HG03139 (cell line): ENCODE data around the gene BCR.

ENCODE experiments used
- ATAC-seq: cut with Tn5 transposase; IDR thresholded peaks from one replicate; pipeline ENCODE4 v1.9.1; 2021; ENCODE audit not compliant: unreplicated experiment

BCR gene

GRCh38 chr22:23272834-23273233, 92.5 kb downstream of the BCR start:
- no peak for ATAC-seq

GRCh38 chr22:23273445-23274145, 93.3 kb downstream of the BCR start:
- no peak for ATAC-seq

DNA sequence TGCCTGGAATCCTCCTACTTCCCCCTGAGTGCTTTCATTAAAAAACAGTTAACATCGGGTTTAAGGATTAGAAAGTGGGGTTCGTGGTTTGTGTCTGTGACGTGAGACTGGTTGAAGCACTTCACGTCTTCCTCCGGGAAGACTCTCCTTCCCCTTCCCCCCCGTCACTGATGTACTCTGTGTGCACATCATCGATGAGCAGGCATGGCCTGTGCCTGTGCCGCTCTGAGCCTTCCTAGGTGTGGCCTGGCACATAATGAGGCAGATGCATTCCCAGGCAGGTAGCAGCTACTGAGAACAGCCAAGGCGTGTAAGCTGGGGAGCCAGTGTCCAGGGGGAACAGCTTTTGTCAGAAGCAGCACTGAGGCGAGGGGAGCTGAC, 93.8 kb downstream of the BCR start:
- no peak for ATAC-seq

DNA sequence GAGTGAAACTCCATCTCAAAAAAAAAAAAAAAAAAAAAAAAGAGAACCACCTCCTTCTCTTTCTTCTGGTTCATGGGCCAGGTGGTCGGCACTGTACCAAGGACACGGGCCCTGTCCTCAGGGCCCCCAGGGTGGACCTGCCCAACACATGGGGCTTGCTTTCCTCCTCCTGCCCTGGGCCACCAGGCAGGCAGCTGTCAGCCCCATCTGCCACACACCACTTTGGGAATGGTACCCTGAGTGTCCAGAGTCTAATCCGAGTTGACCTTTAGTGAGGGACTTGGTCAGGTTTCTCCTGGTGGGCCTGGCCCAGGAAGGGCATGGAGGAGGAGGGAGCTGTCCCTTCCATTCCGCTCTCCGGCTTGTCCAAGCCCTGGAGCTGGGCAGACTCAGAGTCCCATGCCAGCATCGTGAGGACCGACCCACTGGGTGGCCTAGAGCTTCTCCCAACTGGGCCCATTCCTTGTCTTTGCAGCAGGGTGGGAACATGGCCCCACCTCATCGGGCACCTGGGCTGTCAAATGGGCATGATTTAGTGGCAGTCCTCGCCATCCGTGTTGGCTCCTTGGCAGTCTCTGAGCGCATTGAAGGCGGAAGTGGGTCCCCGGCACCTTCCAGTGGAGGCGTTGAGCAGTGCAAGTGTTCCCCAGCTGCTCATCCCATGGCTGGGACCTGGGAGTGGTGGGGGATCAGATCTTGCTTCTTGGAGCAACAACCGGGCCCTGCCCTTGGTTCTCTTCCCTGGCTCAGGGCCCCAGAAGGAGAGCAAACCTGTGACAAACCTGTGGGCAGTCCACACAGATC, 94.8 kb downstream of the BCR start:
- no peak for ATAC-seq

DNA sequence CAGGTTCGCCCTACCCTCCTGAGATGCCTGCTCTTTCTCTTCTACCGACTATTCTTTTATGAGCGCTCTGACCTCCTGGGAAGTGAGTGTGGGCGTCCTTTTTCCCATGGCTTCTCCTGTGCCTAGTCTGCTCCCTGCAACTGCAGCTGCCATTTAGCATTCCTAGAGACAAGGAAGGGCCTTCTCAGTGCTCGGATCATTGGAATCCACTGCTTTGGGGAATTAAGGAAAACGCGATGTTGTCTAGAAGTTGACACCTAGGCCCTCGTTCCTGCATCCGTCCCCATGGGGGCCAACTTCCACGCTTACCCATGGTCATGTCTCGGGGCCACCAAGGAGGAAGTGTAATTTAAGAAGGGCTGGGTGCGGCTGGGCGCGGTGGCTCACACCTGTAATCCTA, 95.4 kb downstream of the BCR start:
- no peak for ATAC-seq

GRCh38 chr22:23276656-23277582, 96.6 kb downstream of the BCR start:
- ATAC-seq = no peak

GRCh38 chr22:23277583-23278295, 97.4 kb downstream of the BCR start:
- ATAC-seq = no peak

DNA sequence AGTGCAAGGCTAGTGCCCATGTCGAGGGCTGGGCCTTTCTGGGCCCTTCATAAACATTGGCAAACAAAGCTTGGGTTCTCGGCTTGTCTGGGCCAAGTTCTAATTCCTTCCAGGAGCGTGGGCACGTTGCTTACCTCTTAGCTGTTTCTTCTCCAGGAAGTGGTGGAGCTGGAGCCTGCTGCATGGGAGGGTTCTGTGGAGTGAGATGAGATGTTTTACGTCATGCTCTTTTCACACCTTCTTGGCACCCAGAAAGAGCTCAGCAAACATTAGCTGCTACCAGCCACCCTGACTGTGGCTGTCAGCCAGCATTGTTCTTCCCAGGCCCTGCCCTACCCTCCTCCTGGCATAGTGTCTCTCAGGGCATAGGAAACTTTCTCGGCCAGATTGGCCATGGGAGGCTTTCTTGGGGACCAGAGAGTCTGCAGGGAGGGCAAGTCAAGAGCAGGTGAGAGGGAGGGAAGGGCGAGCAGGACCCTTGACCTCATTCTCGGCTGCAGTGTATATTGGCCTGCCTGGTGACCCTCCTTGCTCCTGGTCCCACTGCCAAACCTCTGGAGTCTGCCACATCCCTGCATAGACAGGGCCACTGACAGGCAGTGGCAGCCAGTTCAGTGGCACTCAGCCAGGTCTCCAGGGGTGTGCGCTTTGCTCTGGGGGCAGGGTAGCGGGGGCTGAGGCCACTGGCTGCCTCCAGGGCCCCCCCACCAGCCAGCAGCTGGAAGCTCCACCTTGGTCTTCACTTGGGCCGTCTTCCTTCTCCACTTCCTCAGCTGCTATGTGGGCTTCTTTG, 98.8 kb downstream of the BCR start:
- no peak for ATAC-seq

GRCh38 chr22:23279781-23280180, 99.5 kb downstream of the BCR start:
- ATAC-seq = no peak

- ATAC-seq = no peak
Measured at GRCh38 chr22:23280356-23281052, 100.2 kb downstream of the BCR start.

DNA sequence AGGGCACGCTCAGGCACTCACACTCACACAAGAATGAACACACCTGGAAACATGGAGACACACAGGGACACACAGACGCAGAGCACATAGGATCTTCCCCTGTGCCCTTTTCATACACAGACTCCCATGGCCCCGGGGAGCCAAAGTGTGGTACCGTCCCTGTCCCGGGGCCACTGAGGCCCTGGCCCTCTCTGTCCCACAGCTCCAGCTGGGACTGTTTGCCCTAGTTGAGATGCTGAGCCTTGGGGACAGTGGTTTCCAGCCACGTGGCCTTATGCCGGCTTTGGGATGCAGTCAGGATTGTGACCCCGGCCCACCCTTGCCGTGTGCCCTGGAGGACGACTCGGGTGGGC, 100.7 kb downstream of the BCR start:
- ATAC-seq = no peak

DNA sequence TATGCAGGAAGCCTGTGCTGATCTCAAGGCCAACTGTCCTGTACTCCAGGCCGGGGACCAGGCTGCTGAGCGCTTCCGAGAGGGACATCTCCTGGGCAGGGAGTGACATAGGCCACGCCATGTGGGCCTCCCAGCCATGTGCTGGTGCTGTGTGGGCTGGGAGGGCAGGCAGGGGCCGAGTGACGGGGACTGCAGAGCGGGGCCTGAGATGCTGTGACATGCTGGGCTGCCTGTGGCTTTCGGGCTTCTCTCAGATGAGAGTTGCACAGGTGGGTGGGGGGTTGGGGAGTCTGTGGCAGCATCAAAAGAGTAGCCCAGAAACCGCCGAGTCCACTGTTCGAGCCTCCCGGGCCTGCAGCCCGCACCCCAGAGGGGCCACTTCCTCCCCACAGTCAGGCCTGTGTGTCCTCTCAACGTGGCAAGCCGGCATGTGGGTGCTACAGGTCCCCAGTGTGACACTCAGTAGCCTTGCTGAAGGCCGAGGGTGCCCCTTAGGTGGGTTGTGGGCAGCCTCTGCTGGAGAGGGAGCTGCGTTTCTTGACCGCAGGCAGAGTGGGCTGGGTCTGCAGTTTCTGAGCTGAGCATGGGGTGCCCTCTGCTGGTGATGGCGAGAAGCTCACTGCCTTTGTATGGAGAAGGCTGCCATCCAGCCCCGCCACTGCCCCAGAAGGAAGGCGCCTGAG, 101.2 kb downstream of the BCR start:
- no peak for ATAC-seq

DNA sequence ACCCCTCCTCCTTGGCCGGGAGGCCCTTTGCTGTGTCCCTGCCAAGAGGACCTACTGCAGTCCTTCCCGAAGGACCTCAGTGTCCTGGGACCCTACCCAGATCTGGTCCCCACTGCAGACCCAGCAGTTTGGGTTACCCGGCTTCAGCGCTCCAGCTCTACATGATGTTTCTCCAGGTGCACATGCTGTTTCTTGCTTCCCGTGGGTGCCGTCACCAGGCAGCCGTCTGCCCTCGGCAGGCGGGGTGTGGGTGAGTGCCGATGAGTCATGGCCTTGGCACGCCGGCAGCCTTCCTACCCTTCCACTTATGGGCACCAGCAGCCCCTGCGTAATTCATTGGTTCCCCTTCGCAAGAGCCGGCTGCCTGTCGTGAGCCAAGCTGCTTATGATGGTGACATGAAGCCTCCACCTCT, 101.8 kb downstream of the BCR start:
- no peak for ATAC-seq

DNA sequence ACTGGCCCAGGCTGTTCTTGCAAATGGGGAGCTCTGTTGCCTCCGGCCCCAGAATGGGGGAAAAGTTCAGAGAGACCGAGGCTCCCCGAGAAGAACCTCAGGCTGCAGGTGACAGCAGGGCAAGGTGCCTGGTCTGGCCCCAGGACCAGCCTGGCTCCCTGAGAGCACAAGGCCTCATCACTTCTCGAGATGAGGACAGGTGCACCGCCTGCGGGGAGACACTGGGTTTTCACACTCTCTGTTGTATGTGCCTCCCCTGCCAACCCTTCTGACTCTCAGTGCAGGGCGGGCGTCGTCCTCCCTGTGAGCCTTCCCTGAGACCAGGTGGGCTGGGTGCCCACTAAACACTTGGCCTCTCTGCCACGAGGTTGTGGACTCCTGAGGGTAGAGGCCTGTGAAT, 102.2 kb downstream of the BCR start:
- ATAC-seq = no peak

DNA sequence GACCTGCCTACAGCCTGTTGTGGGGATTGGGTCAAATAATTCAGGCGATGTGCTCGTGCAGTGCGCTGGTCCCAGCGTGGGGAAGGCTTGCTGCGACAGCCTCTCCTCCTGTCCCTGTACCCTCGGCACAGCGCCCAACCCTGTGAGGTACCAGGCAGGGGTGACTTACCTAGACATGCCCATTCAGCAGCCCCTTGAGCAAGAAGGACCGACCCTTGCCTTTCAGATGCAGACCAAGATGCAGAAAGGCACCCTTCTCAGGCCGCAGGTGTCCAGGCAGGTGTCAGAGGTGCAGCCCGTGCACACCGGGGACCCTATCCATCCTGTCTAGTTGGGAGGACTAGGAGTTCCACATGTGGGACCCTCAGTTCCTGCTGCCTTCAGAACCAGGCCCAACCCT, 102.7 kb downstream of the BCR start:
- no peak for ATAC-seq

- no peak for ATAC-seq
Measured at GRCh38 chr22:23283591-23284503, 103.5 kb downstream of the BCR start.

DNA sequence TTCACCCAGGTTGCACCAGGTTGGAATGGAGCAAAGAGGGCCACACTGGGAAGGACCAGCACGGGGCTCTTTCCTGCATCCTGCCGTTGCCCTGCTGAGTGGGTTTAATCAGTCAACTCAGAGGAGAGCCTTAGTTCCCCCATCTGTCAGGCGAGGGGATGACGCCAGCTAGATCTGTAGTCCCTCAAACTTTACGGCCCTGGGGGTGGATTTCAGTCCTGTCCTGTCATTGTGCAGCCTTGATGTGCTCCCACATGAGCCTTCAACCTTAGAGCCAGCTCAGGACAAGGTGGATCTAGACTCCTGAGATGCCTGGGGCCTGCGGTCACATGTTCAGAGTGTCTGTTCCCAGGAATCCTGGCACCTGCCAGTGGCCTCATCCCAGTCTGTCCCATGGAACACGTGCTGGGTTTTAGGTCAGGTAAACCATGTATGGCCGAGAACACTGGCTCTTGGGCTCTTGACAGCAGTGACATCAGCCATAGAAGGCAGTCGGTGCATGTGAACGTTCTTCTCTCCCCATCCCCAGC, 104.3 kb downstream of the BCR start:
- no peak for ATAC-seq

GRCh38 chr22:23285236-23285635, 104.9 kb downstream of the BCR start:
- ATAC-seq = no peak
